Measurements from ENCODE around the gene TSPAN9. TPM values are rescaled to one million over a fixed set of nuclear protein-coding genes. Genes with fewer than 3 reads are reported as not detected.

TSPAN9 gene
- total RNA-seq, 1 donor: 3.5 TPM

- Histone ChIP-seq H3K27me3 (ENCODE audit: insufficient read depth, low read length) (peaks cover 51% of the 10 kb centered on the region), H3K9me3 (ENCODE audit: low read depth, low read length) (no peaks in the 10 kb centered on the region), H3K4me3 (ENCODE audit: low read length) (no peak overlapping the region), H3K4me1 (ENCODE audit: insufficient read depth, low read length) (peaks cover 15% of the 10 kb centered on the region)
These were observed 52.3 kb downstream of the TSPAN9 start for GRCh38 chr12:3129301-3130056.

GRCh38 chr12:3130057-3130830 is 53.1 kb downstream of the TSPAN9 start:
- Histone ChIP-seq H3K4me1 (ENCODE audit: insufficient read depth, low read length) (peaks cover 15% of the 10 kb centered on the region), H3K9me3 (ENCODE audit: low read depth, low read length) (no peaks in the 10 kb centered on the region), H3K27me3 (ENCODE audit: insufficient read depth, low read length) (peaks cover 49% of the 10 kb centered on the region), H3K4me3 (ENCODE audit: low read length) (no peak overlapping the region)

- peaks cover 15% of the 10 kb centered on the region for H3K4me1 ChIP-seq (ENCODE audit: insufficient read depth, low read length)
- no peak overlapping the region for H3K4me3 ChIP-seq (ENCODE audit: low read length)
- H3K27me3 ChIP-seq (ENCODE audit: insufficient read depth, low read length): peaks cover 43% of the 10 kb centered on the region
- no peaks in the 10 kb centered on the region for H3K9me3 ChIP-seq (ENCODE audit: low read depth, low read length)
These were observed 54.0 kb downstream of the TSPAN9 start for GRCh38 chr12:3131129-3131528.

GRCh38 chr12:3132636-3133404 is 55.6 kb downstream of the TSPAN9 start:
- no peak overlapping the region for H3K4me3 ChIP-seq (ENCODE audit: low read length)
- H3K4me1 ChIP-seq (ENCODE audit: insufficient read depth, low read length): peaks cover 15% of the 10 kb centered on the region
- peaks cover 35% of the 10 kb centered on the region for H3K27me3 ChIP-seq (ENCODE audit: insufficient read depth, low read length)
- H3K9me3 ChIP-seq (ENCODE audit: low read depth, low read length): no peaks in the 10 kb centered on the region

- H3K4me3 ChIP-seq (ENCODE audit: low read length): no peak overlapping the region
- no peaks in the 10 kb centered on the region for H3K9me3 ChIP-seq (ENCODE audit: low read depth, low read length)
- peaks cover 29% of the 10 kb centered on the region for H3K27me3 ChIP-seq (ENCODE audit: insufficient read depth, low read length)
These were observed 56.2 kb downstream of the TSPAN9 start for GRCh38 chr12:3133405-3133783.

GRCh38 chr12:3134126-3134525 is 56.9 kb downstream of the TSPAN9 start:
- H3K4me3 ChIP-seq (ENCODE audit: low read length): no peak overlapping the region
- H3K27me3 ChIP-seq (ENCODE audit: insufficient read depth, low read length): peaks cover 22% of the 10 kb centered on the region
- H3K4me1 ChIP-seq (ENCODE audit: insufficient read depth, low read length): peaks cover 14% of the 10 kb centered on the region
- no peaks in the 10 kb centered on the region for H3K9me3 ChIP-seq (ENCODE audit: low read depth, low read length)

More at GRCh38 chr12:3133405-3133783, 56.2 kb downstream of the TSPAN9 start:
- H3K4me1 ChIP-seq (ENCODE audit: insufficient read depth, low read length): peaks cover 15% of the 10 kb centered on the region

- peaks cover 22% of the 10 kb centered on the region for H3K27me3 ChIP-seq (ENCODE audit: insufficient read depth, low read length)
- H3K9me3 ChIP-seq (ENCODE audit: low read depth, low read length): no peaks in the 10 kb centered on the region
- H3K4me1 ChIP-seq (ENCODE audit: insufficient read depth, low read length): peaks cover 9% of the 10 kb centered on the region
- no peak overlapping the region for H3K4me3 ChIP-seq (ENCODE audit: low read length)
These were observed 57.5 kb downstream of the TSPAN9 start for GRCh38 chr12:3134526-3135135.

GRCh38 chr12:3135522-3136461 is 58.6 kb downstream of the TSPAN9 start:
- Histone ChIP-seq H3K4me3 (ENCODE audit: low read length) (no peak overlapping the region), H3K9me3 (ENCODE audit: low read depth, low read length) (no peaks in the 10 kb centered on the region), H3K4me1 (ENCODE audit: insufficient read depth, low read length) (no peaks in the 10 kb centered on the region), H3K27me3 (ENCODE audit: insufficient read depth, low read length) (peaks cover 19% of the 10 kb centered on the region)

GRCh38 chr12:3136641-3137267 is 59.6 kb downstream of the TSPAN9 start:
- Histone ChIP-seq H3K4me1 (ENCODE audit: insufficient read depth, low read length) (no peaks in the 10 kb centered on the region), H3K4me3 (ENCODE audit: low read length) (no peak overlapping the region), H3K9me3 (ENCODE audit: low read depth, low read length) (no peaks in the 10 kb centered on the region), H3K27me3 (ENCODE audit: insufficient read depth, low read length) (peaks cover 9% of the 10 kb centered on the region)

- Histone ChIP-seq H3K9me3 (ENCODE audit: low read depth, low read length) (no peaks in the 10 kb centered on the region), H3K4me1 (ENCODE audit: insufficient read depth, low read length) (no peaks in the 10 kb centered on the region), H3K27me3 (ENCODE audit: insufficient read depth, low read length) (peaks cover 3% of the 10 kb centered on the region), H3K4me3 (ENCODE audit: low read length) (no peak overlapping the region)
These were observed 60.1 kb downstream of the TSPAN9 start for GRCh38 chr12:3137268-3137781.

GRCh38 chr12:3137814-3138445 is 60.8 kb downstream of the TSPAN9 start:
- Histone ChIP-seq H3K9me3 (ENCODE audit: low read depth, low read length) (no peaks in the 10 kb centered on the region), H3K27me3 (ENCODE audit: insufficient read depth, low read length) (peaks cover 3% of the 10 kb centered on the region), H3K4me1 (ENCODE audit: insufficient read depth, low read length) (no peaks in the 10 kb centered on the region), H3K4me3 (ENCODE audit: low read length) (no peak overlapping the region)

- H3K4me1 ChIP-seq (ENCODE audit: insufficient read depth, low read length): no peaks in the 10 kb centered on the region
- H3K9me3 ChIP-seq (ENCODE audit: low read depth, low read length): no peaks in the 10 kb centered on the region
- H3K27me3 ChIP-seq (ENCODE audit: insufficient read depth, low read length): peaks cover 1% of the 10 kb centered on the region
- no peak overlapping the region for H3K4me3 ChIP-seq (ENCODE audit: low read length)
These were observed 61.8 kb downstream of the TSPAN9 start for GRCh38 chr12:3138941-3139511.

- no peaks in the 10 kb centered on the region for H3K4me1 ChIP-seq (ENCODE audit: insufficient read depth, low read length)
- no peaks in the 10 kb centered on the region for H3K9me3 ChIP-seq (ENCODE audit: low read depth, low read length)
- no peak overlapping the region for H3K4me3 ChIP-seq (ENCODE audit: low read length)
- H3K27me3 ChIP-seq (ENCODE audit: insufficient read depth, low read length): no peaks in the 10 kb centered on the region
These were observed 62.6 kb downstream of the TSPAN9 start for GRCh38 chr12:3139760-3140159.
